A549 (cell line): Measurements from ENCODE around the gene EPN3. TPM values are rescaled to one million over a fixed set of nuclear protein-coding genes. Genes with fewer than 3 reads are reported as not detected.

Experiments used
- ATAC-seq, 2 experiments: fragments of 200-7000 bp in 1 of 2; fragments of >200 bp in 1 of 2; cut with Nextera tagmentation in 1 of 2; cut with Tn5 transposase in 1 of 2; 3 replicates each; pipeline versions ENCODE4 v1.8.0 to v1.9.1; 2018 to 2020; ENCODE audit warnings: mild to moderate bottlenecking in 1 of 2, moderate library complexity in 1 of 2
- CTCF ChIA-PET: fragments of 300-600 bp; sonication (Branson Sonifier 250); formaldehyde crosslinking; extraction: SDS; loops from one replicate; lab custom pipeline; 2021; ENCODE audit warnings: antibody characterized with exemption, inconsistent platforms; lab: Yijun Ruan, JAX
- POLR2A ChIA-PET: fragments of 350-600 bp; formaldehyde crosslinking; extraction: SDS; loops from one replicate; lab custom pipeline; 2021; ENCODE audit warnings: antibody characterized with exemption, inconsistent platforms; lab: Yijun Ruan, JAX
- DNase-seq, 2 experiments: peaks; one replicate each; pipeline versions ENCODE4 v3.0.0 to v3.0.0-alpha.2; 2011 to 2016; ENCODE audit warnings: low read depth in 1 of 2, low spot score in 1 of 2
- FAIRE-seq: peaks from 2 replicates; lab custom pipeline; 2011; peaks lifted over from hg19 to GRCh38; lab: Jason Lieb, UNC
- H3K27ac ChIP-seq, 2 experiments: fragments of >200 bp; sonication (Bioruptor Twin); formaldehyde crosslinking; 3 replicates each; pipeline ENCODE4 v1.5.1; 2016 to 2017
- H3K4me1 ChIP-seq: fragments of >200 bp; sonication (Bioruptor Twin); formaldehyde crosslinking; 3 replicates; pipeline ENCODE4 v1.6.1; 2016
- H3K4me2 ChIP-seq: fragments of >200 bp; sonication (Bioruptor Twin); formaldehyde crosslinking; 3 replicates; pipeline ENCODE4 v1.6.1; 2016
- H3K4me3 ChIP-seq: fragments of >200 bp; sonication (Bioruptor Twin); formaldehyde crosslinking; 3 replicates; pipeline ENCODE4 v1.5.1; 2016
- H3K9me3 ChIP-seq: fragments of >200 bp; sonication (Bioruptor Twin); formaldehyde crosslinking; 3 replicates; pipeline ENCODE4 v1.6.1; 2016
- BHLHE40 ChIP-seq: IDR thresholded peaks from 2 replicates; pipeline ENCODE4 v1.6.1; 2012; ENCODE audit warnings: low read depth, low read length, inconsistent platforms
- CBX2 ChIP-seq: fragments of 200-600 bp; sonication (generic); IDR thresholded peaks from 2 replicates; pipeline ENCODE4 v1.6.1; 2016; ENCODE audit warnings: low read depth, mild to moderate bottlenecking, borderline replicate concordance
- CHD2 ChIP-seq: fragments of 150-350 bp; IDR thresholded peaks from 2 replicates; pipeline ENCODE4 v1.6.1; 2014; ENCODE audit warnings: low read length; ENCODE audit not compliant: partially characterized antibody
- CTCF ChIP-seq: fragments of >200 bp; sonication (Bioruptor Twin); formaldehyde crosslinking; IDR thresholded peaks from 3 replicates; pipeline ENCODE4 v1.5.1; 2016
- E2F6 ChIP-seq: IDR thresholded peaks from 2 replicates; pipeline ENCODE4 v1.6.1; 2012; ENCODE audit warnings: low read depth, borderline replicate concordance
- EHF ChIP-seq: fragments of 250-450 bp; sonication (Bioruptor Pico); IDR thresholded peaks from 2 replicates; pipeline ENCODE4 v1.5.0; 2020; ENCODE audit warnings: mild to moderate bottlenecking
- EHMT2 ChIP-seq: fragments of 200-600 bp; sonication (generic); IDR thresholded peaks from 2 replicates; pipeline ENCODE4 v1.6.1; 2016; ENCODE audit warnings: antibody characterized with exemption, low read depth, mild to moderate bottlenecking, moderate library complexity
- ELK1 ChIP-seq: fragments of 150-350 bp; IDR thresholded peaks from 2 replicates; pipeline ENCODE4 v1.6.1; 2014; ENCODE audit warnings: low read depth, mild to moderate bottlenecking, low read length
- HDAC2 ChIP-seq: fragments of 200-600 bp; sonication (generic); IDR thresholded peaks from 2 replicates; pipeline ENCODE4 v1.6.1; 2016
- KDM5A ChIP-seq: fragments of 200-600 bp; sonication (generic); IDR thresholded peaks from 2 replicates; pipeline ENCODE4 v1.6.1; 2016; ENCODE audit warnings: antibody characterized with exemption, mild to moderate bottlenecking
- MAX ChIP-seq: IDR thresholded peaks from 2 replicates; pipeline ENCODE4 v1.6.1; 2012
- MYC ChIP-seq: IDR thresholded peaks from 2 replicates; pipeline ENCODE4 v1.6.1; 2012; ENCODE audit warnings: mild to moderate bottlenecking, inconsistent platforms, low read length, improper control_type of control experiment, borderline replicate concordance
- NFE2L2 ChIP-seq: fragments of 150-350 bp; conservative IDR thresholded peaks from 2 replicates; pipeline ENCODE4 v1.6.1; 2014; ENCODE audit warnings: low read length
- POLR2A ChIP-seq: IDR thresholded peaks from 2 replicates; pipeline ENCODE4 v1.6.1; 2012; ENCODE audit warnings: mild to moderate bottlenecking, low read length
- POLR2AphosphoS2 ChIP-seq: conservative IDR thresholded peaks from 2 replicates; pipeline ENCODE4 v1.6.1; 2012; ENCODE audit warnings: low read length, improper control_type of control experiment, inconsistent platforms
- RCOR1 ChIP-seq: fragments of 150-350 bp; IDR thresholded peaks from 2 replicates; pipeline ENCODE4 v1.6.1; 2014; ENCODE audit warnings: antibody characterized with exemption, low read length, low read depth
- SMC3 ChIP-seq: fragments of >200 bp; sonication (Bioruptor Twin); formaldehyde crosslinking; IDR thresholded peaks from 3 replicates; pipeline ENCODE4 v1.6.1; 2018; ENCODE audit warnings: inconsistent platforms
- SREBF2 ChIP-seq: fragments of 450-650 bp; IDR thresholded peaks from 2 replicates; pipeline ENCODE4 v1.6.1; 2014; ENCODE audit warnings: mild to moderate bottlenecking, moderate library complexity
- TP53 ChIP-seq: fragments of 250-450 bp; sonication (Bioruptor Pico); IDR thresholded peaks from 2 replicates; pipeline ENCODE4 v1.5.0; 2021; ENCODE audit warnings: mild to moderate bottlenecking, moderate library complexity
- USF2 ChIP-seq: fragments of 450-650 bp; IDR thresholded peaks from 2 replicates; pipeline ENCODE4 v1.6.1; 2014; ENCODE audit warnings: antibody characterized with exemption
- WGBS: methylation state at CpG from one replicate; pipeline ENCODE4 v1.1.6; 2017; ENCODE audit errors: missing lambda C conversion rate; 5-methylcytosine and 5-hydroxymethylcytosine counted together
- polyA plus RNA-seq, 4 experiments: library from polyadenylated mRNA; depleted of rRNA in 3 of 4; stranded (reverse); fragments of >200 nt; fragmentation: RNase III in 1 of 4; extraction: RNeasy Plus Mini Kit Qiagen cat#74134 plus additional on column Dnase treatment in 1 of 4; gene quantifications; 2 replicates in 3 of 4; 3 replicates in 1 of 4; pipeline ENCODE4 v1.2.3, GENCODE V29; 2011 to 2017

EPN3 gene
- polyA plus RNA-seq, 2 of the 4 experiments (the other 2 are of a cell fraction), result 0.13 to 0.18 TPM

- 73% methylated on average over 18 of the region's 19 CpGs for WGBS
- DNase-seq (peak in 1 of 2 experiments; percentile 47), ATAC-seq (no peak), FAIRE-seq (no peak)
- H3K4me1 ChIP-seq, result peaks cover 31% of the 10 kb centered on the region
- ChIA-PET POLR2A (no interaction called here), CTCF (interaction anchor here (0.7 to 8.1 kb wide), 6 partner anchors 10 to 132 kb away, joined by 3 to 99 read pairs (median 44); partner anchors contain the start of gene SPATA20)
- no peak overlapping the region for H3K4me3 ChIP-seq
- TF ChIP-seq EHMT2 (no peak), SREBF2 (no peak)
- no peaks in the 10 kb centered on the region for H3K9me3 ChIP-seq
- no peak overlapping the region for H3K4me2 ChIP-seq
- H3K27ac ChIP-seq, result peak overlapping the region in 1 of 2 experiments; percentile 17; a peak in 2 of 6 replicates
Measured at GRCh38 chr17:50564916-50565315, 32.4 kb downstream of the EPN3 start.

- POLR2A ChIA-PET, result no interaction called here
- DNase-seq, result peak; percentile 63 to 69
- TF ChIP-seq USF2 (peak; percentile 74), POLR2A (no peak), MYC (no peak), BHLHE40 (0 out of 2 replicates have a peak, but pooled peaks have one; percentile 3), KDM5A (no peak), HDAC2 (no peak), CHD2 (no peak)
- Histone ChIP-seq H3K9me3 (no peaks in the 10 kb centered on the region), H3K4me3 (no peak overlapping the region), H3K4me1 (peaks cover 31% of the 10 kb centered on the region), H3K27ac (no peak overlapping the region), H3K4me2 (no peak overlapping the region)
- no peak for FAIRE-seq
- CTCF ChIA-PET, result interaction anchor here (0.7 to 8.1 kb wide), 7 partner anchors 9 to 62 kb away, joined by 3 to 99 read pairs (median 4); no protein-coding TSS in a partner anchor
- 70% methylated on average over 10 of the region's 10 CpGs for WGBS
- no peak for ATAC-seq
Measured at GRCh38 chr17:50565402-50566350, 33.1 kb downstream of the EPN3 start.

- POLR2A ChIA-PET, result no interaction called here
Measured at GRCh38 chr17:50566886-50567285, 34.4 kb downstream of the EPN3 start.

GRCh38 chr17:50568659-50569058 lies 36.1 kb downstream of the EPN3 start:
- Histone ChIP-seq H3K4me2 (no peak overlapping the region), H3K27ac (no peak overlapping the region), H3K4me3 (no peak overlapping the region), H3K4me1 (peaks cover 13% of the 10 kb centered on the region; the same call in 2 of the 3 replicates), H3K9me3 (no peaks in the 10 kb centered on the region)
- ATAC-seq (no peak), FAIRE-seq (no peak), DNase-seq (no peak)
- CTCF ChIA-PET, result interaction anchor here (0.6 to 1.4 kb wide), 8 partner anchors 9 to 128 kb away, joined by 3 to 4 read pairs (median 3); no protein-coding TSS in a partner anchor
- 90% methylated on average over 12 of the region's 12 CpGs for WGBS
- TF ChIP-seq EHF (CRISPR knock-in tag), result no peak
- POLR2A ChIA-PET, result no interaction called here

More at GRCh38 chr17:50566886-50567285, 34.4 kb downstream of the EPN3 start:
- CTCF ChIA-PET, result interaction anchor here (0.6 to 8.1 kb wide), 5 partner anchors 8 to 138 kb away, joined by 3 to 99 read pairs (median 4); no protein-coding TSS in a partner anchor
- TF ChIP-seq ELK1, result no peak
- no peak for TF ChIP-seq POLR2A
- ATAC-seq (no peak), FAIRE-seq (no peak), DNase-seq (no peak)
- no peak overlapping the region for H3K4me2 ChIP-seq
- WGBS, result 65% methylated on average over 2 of the region's 2 CpGs
- H3K4me3 ChIP-seq, result no peak overlapping the region
- H3K9me3 ChIP-seq, result no peaks in the 10 kb centered on the region
- peaks cover 28% of the 10 kb centered on the region for H3K4me1 ChIP-seq
- no peak overlapping the region for H3K27ac ChIP-seq

GRCh38 chr17:50569592-50569991 lies 37.1 kb downstream of the EPN3 start:
- WGBS, result 87% methylated on average over 7 of the region's 7 CpGs
- Histone ChIP-seq H3K4me2 (no peak overlapping the region), H3K27ac (no peak overlapping the region), H3K4me3 (no peak overlapping the region), H3K9me3 (no peaks in the 10 kb centered on the region), H3K4me1 (peaks cover 4% of the 10 kb centered on the region; the same call in 1 of the 3 replicates)
- CTCF ChIA-PET, result interaction anchor here (1.0 to 3.0 kb wide), 7 partner anchors 10 to 248 kb away, joined by 3 to 14 read pairs (median 3); no protein-coding TSS in a partner anchor
- ATAC-seq (no peak), FAIRE-seq (no peak), DNase-seq (no peak)
- TF ChIP-seq MAX (no peak), RCOR1 (no peak), CBX2 (no peak), POLR2AphosphoS2 (no peak), CHD2 (no peak), SMC3 (no peak), CTCF (no peak), TP53 (CRISPR knock-in tag) (no peak), NFE2L2 (no peak), E2F6 (no peak)
- POLR2A ChIA-PET, result interaction anchor here (1.3 kb wide), 1 partner anchor 9 kb away, joined by 4 read pairs; the partner anchor contains the start of gene CACNA1G
